ENCODE measurements around the gene BGN.

BGN gene

GRCh38 chrX:153494541-153495361 lies at the start of gene BGN:
TSS of gene BGN (plus strand) at chrX:153494980. CDS start at chrX:153504632, 9,652 bp downstream.
- DNase-seq = peak; percentile 30

DNA sequence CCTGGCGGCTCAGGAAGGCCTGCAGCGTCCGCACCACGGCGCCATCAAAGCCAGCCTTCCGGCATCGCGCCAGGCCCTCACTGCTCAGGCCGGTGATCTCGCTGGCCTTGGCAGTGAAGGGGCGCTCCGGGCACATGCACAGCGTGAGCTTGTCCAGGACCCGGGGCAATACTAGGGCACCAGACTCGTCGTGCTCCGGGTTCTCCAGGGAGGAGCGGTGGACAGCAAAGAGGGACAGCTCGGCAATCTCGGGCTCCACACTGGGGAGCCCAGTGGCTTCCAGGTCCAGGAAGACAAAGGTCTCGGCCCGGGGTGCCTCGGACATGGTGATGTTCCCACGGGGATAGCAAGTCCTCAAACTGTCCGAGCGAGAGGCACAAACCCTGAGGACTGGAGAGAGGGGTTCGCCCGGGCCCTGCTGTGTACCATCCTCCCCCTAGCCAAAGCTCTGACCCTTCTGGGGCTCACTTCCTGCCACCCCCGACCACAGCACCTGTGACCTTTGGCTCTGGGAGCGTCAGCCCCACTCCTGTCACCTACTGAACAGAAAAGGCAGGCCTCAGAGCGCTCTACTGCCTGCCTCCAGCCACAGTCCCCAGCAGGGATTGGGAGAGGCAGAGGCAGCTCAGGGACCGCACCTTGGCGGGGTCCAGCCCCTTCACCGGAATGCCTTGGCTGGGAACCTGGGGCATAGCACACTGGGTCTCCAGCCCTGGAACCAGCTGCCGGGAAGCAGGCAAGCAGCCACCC lies 49.5 kb upstream of the BGN start:
- DNase-seq = no peak

- no peak for DNase-seq
Measured at GRCh38 chrX:153445856-153446635, 48.7 kb upstream of the BGN start, which contains the start of gene TREX2. TSS of gene TREX2 (minus strand) at chrX:153446056. CDS start at chrX:153445430, 626 bp downstream.

GRCh38 chrX:153446636-153446936 lies 48.2 kb upstream of the BGN start:
- no peak for DNase-seq

- DNase-seq = no peak
Measured at GRCh38 chrX:153446950-153447580, 47.7 kb upstream of the BGN start.

GRCh38 chrX:153447581-153447960 lies 47.2 kb upstream of the BGN start:
- no peak for DNase-seq

DNA sequence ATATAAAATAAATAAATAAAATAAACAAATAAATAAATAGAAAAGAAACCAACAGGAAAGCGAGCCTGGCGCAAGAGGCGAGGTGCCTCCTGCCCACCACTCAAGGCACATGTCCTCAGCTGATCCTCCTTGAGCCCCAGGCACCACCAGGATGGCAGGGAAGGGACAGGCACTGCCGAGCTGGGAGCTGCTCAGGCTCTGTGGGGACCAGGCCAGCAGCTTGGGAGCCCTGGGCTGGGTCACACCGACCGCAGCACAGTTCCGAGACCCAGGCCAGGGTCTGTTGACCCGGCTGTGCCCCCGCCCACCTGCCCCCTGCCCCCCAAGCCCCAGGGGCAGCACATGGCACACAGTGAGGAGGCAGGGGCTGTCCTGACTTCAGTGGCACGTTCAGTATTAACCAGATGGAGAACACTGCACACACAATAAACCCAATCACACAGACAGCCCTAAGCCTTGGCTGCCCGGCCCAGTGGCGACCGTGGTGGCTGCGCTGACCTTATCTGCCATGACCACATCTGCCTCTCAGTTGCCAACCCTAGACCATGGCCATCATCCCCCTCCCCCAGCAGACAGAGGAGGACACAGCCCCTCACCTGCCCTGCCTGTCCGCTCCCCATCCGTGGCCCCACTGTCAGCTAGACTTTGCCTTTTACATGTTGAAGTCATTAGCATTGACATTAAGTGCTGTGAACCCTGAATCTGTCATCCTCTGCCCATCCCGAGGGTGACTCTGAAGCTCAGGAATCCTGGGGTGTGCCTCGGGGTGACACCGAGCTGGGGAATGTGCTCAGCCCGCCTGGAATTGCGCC lies 46.0 kb upstream of the BGN start:
- DNase-seq = no peak

- DNase-seq = no peak
Measured at GRCh38 chrX:153449368-153450113, 45.2 kb upstream of the BGN start.

- DNase-seq = no peak
Measured at GRCh38 chrX:153450114-153450948, 44.4 kb upstream of the BGN start.

DNA sequence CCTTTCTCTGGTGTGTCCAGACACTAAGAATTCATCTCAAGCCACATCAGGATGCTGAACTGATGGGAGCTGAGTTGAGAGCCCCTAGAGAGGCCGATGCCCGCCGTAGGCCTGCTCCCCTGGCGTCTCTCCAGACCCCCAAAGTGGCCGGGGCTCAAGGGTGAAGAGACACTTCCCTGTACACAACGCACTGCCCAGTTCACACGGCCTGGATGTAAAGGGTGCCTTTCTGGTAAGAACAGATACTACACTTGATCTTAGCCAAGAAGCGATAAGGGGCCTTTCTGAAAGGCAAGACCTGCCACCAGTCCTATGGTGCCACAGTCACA lies 43.9 kb upstream of the BGN start:
- DNase-seq = no peak

DNA sequence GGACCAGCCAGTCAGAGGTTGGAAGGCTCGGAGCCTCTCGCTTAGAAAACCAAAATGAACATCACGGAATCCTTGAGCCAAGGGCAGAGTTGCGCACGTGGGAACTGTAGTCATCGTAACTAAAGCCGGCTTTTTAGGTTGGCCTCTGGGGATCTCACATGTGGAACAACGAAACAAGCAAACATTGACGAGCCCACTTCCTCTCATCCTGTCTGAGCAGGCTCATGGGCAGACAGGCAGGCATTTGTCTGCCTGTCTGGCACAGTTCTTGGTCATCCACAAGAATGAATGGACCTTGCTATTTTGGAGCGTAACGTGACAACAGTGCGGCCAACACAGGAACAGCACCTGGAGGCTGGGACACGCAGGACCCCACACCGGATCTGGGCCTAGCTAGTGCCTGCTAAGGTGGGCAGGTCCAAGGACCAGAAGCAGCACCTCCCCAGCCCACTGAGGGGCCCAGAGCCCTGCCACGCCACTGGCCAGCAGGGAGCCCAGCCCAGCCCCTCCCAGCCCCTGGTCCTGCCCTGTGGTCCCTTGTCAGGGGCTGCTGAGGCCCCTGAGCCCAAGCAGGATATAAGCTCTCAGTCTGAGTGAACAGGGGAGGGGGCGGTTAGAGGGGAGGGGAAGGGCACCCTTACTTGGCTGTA lies 39.8 kb upstream of the BGN start:
- no peak for DNase-seq

DNA sequence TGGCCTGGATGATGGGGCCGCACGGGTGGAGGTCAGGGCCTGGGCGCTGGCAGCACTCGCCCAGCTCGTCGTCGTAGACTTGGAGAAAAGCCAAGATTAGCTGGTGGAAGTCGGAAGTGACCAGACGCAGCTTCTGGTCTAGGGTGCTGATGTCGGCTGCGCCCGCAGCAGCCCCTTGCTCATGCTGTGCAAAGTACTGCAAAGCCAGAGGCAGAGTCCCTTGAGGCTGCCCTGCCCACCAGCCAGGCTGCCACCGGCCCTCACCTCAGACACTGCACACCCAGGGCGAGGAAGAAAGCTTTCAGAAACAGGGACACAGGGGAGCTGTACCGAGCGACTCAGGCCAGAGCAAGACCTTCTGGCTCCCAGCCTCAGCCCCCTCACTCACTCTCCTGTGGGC lies 39.2 kb upstream of the BGN start:
- DNase-seq = no peak

GRCh38 chrX:153456161-153456560 lies 38.6 kb upstream of the BGN start:
- DNase-seq = no peak

- no peak for DNase-seq
Measured at GRCh38 chrX:153456704-153457103, 38.1 kb upstream of the BGN start.

DNA sequence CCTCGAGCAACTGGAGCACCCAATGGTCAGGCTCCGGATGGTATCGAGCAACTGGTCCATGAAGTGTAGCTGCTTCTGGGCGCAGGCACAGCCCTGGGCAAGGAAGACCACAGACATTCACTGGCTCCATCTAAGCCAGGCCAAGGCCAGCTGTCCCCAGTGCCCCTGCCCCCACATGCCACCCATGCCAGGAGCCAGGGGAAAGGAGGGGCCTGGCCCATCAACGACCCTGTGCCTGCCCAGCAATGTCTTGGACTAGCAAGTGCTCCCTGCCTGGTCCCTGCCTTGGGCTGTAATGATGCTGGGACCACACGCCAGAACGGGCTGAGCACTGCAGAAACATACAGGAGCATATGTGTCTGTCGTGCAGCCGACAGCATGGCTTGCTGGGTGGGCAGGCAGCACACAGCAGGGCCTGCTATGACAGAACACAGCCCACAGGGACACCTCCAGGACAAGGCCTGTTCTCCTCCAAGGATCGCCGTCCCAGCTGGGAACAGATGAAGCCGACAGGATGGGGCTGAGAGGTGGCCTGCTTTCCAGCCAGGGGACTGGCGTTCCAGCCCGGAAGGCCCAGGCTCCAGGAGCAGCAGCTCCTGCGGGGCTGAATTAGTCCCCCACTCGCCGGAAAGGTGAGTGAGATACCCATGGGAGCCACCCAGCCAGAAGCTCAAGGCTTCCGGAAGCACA lies 37.5 kb upstream of the BGN start:
- DNase-seq = no peak

DNA sequence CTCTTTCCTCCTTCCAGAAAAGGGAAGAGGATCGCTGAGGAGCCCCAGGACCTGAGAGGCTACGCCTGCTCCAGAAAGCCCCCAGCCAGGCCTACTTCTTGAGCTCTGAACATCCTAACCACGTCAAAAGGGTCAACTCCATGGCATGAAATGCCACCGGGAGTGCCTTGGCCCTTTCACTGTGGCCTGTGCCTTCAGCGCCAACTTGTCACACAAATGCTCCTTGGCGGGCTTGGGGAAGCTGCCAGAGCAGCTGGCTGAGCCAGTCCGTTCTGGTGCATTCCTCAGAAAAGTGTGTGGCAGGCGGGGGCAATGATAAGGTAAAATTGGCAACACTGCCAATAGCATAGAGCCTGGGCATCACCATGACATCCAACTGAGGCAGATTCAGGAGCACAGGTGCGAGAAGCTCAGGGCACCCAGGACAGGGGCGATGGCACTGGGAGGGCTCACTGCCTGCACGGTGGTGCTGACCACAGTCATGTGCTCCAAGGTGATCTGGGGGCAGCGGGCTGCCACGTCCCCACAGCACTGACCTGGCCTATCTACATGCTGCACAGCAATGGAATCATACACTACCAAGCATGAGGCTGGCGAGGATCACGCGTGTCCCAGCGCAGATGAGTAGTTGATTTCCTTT lies 36.8 kb upstream of the BGN start:
- no peak for DNase-seq

- no peak for DNase-seq
Measured at GRCh38 chrX:153458476-153458875, 36.3 kb upstream of the BGN start.

- DNase-seq = no peak
Measured at GRCh38 chrX:153459986-153460385, 34.8 kb upstream of the BGN start.

DNA sequence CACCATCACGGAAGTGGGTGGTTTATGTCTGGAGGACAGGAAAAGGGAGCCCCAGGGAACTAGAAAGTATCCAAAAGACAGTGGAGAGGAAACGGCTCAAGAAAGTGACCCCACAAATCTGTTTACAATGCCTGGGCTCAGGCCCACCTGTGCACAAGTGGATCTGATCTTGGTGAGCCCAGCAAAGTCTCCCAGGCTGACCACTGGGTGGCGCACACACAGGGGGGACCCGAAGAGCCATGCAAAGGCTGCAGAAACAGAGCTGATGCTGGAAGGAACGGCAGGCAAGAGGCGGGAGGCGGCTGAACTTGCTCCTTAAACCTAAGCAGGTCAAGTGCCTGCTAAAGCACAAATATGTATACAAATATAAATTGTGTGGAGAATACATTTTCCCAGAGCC lies 34.0 kb upstream of the BGN start:
- peak; percentile 41 for DNase-seq
